ENCODE data around the gene PTPN3. TPM values are rescaled to one million over a fixed set of nuclear protein-coding genes. Genes with fewer than 3 reads are reported as not detected.

The PTPN3 gene
- total RNA-seq, 2 donors from 2014 or later = 2.7 to 4.6 TPM

DNA sequence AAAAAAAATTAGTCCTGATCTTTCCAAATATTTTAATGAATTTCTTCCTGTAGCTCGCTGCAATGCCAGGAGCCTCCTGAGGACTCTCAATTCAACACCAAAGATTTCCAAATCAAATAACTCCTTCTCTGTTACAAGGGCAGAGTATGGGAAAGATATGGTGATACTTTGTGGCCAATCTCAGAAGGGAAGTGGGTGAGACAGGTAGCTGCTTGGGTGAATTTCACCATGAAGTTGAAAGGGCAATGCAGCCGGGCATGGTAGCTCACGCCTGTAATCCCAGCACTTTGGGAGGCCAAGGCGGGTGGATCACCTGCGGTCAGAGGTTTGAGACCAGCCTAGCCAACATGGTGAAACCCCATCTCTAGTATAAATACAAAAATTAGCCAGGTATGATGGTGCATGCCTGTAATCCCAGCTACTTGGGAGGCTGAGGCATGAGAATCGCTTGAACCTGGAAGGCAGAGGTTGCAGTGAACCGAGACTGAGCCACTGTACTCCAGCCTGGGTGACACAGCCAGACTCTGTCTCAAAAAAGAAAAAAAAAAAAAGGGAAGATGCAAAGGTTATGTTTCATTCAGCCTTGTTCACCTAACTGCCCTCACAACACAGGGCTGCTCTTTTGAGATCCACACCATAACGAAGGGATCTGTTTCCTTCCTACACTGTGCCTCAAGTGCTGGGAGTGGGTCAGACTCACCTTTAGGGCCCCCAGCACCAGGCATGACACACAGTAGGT, 58.6 kb downstream of the PTPN3 start:
- H3K9me3 Mint-ChIP-seq = no peaks in the 10 kb centered on the region
- H3K4me1 Mint-ChIP-seq = no peaks in the 10 kb centered on the region
- no peak overlapping the region for H3K27ac Mint-ChIP-seq
- no peak overlapping the region for H3K27ac ChIP-seq (ENCODE audit: low read depth, low read length)
- DNase-seq = no peak
- 91 to 100% methylated on average over 3 to 8 of the region's 8 CpGs for WGBS, 2 experiments (ENCODE audit: insufficient coverage in 1 of 2, insufficient read length in 1 of 2)
- H3K27me3 ChIP-seq (ENCODE audit: control insufficient read depth, insufficient read depth, low read length, poor library complexity, severe bottlenecking) = no peaks in the 10 kb centered on the region
- TF ChIP-seq, protein P1, sequence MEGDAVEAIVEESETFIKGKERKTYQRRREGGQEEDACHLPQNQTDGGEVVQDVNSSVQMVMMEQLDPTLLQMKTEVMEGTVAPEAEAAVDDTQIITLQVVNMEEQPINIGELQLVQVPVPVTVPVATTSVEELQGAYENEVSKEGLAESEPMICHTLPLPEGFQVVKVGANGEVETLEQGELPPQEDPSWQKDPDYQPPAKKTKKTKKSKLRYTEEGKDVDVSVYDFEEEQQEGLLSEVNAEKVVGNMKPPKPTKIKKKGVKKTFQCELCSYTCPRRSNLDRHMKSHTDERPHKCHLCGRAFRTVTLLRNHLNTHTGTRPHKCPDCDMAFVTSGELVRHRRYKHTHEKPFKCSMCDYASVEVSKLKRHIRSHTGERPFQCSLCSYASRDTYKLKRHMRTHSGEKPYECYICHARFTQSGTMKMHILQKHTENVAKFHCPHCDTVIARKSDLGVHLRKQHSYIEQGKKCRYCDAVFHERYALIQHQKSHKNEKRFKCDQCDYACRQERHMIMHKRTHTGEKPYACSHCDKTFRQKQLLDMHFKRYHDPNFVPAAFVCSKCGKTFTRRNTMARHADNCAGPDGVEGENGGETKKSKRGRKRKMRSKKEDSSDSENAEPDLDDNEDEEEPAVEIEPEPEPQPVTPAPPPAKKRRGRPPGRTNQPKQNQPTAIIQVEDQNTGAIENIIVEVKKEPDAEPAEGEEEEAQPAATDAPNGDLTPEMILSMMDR (conservative IDR thresholded peaks at IDR 0.05) = no peak
- H3K4me1 ChIP-seq (ENCODE audit: control insufficient read depth, insufficient read depth, low read length) = no peaks in the 10 kb centered on the region
- no peaks in the 10 kb centered on the region for H3K36me3 Mint-ChIP-seq (ENCODE audit: low read depth)
- H3K9me3 ChIP-seq (ENCODE audit: control insufficient read depth, low read length) = no peaks in the 10 kb centered on the region
- no peaks in the 10 kb centered on the region for H3K27me3 Mint-ChIP-seq (ENCODE audit: insufficient read depth)
- no peak overlapping the region for H3K9ac ChIP-seq (ENCODE audit: extremely low read depth, low read length, poor library complexity, severe bottlenecking)
- no peak overlapping the region for H3K4me3 ChIP-seq (ENCODE audit: low read length)
- no peaks in the 10 kb centered on the region for H3K36me3 ChIP-seq (ENCODE audit: control insufficient read depth, insufficient read depth, low read length)
- H3K4me3 Mint-ChIP-seq = no peak overlapping the region

DNA sequence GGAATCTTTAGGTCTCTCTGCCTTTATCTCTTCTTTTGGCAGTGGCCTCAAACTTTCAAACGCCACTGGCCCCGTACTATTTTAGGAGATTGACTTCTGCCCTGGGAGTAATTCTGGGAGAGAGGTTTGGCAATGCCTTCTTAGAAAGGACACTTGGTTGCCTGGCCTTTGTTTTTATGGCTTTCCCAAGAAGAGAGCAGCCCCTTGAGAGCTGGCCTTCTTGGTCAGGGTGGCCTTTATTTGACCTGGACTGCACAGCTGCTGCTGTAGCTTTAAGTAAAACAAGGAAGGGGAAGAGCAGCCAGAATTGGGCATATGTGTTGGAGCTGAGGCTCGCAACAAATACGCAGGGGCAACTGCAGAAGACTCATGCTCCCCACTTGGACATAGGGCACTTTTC, 60.8 kb downstream of the PTPN3 start:
- Histone ChIP-seq H3K4me1 (ENCODE audit: control insufficient read depth, insufficient read depth, low read length) (no peaks in the 10 kb centered on the region), H3K4me3 (ENCODE audit: low read length) (no peak overlapping the region), H3K9me3 (ENCODE audit: control insufficient read depth, low read length) (no peaks in the 10 kb centered on the region), H3K27me3 (ENCODE audit: control insufficient read depth, insufficient read depth, low read length, poor library complexity, severe bottlenecking) (no peaks in the 10 kb centered on the region), H3K9ac (ENCODE audit: extremely low read depth, low read length, poor library complexity, severe bottlenecking) (no peak overlapping the region), H3K36me3 (ENCODE audit: control insufficient read depth, insufficient read depth, low read length) (no peaks in the 10 kb centered on the region), H3K27ac (ENCODE audit: low read depth, low read length) (no peak overlapping the region)
- Mint-ChIP-seq H3K27ac (no peak overlapping the region), H3K36me3 (ENCODE audit: low read depth) (no peaks in the 10 kb centered on the region), H3K4me3 (no peak overlapping the region), H3K4me1 (no peaks in the 10 kb centered on the region), H3K27me3 (ENCODE audit: insufficient read depth) (no peaks in the 10 kb centered on the region), H3K9me3 (no peaks in the 10 kb centered on the region)
- 92 to 100% methylated on average over 2 to 4 of the region's 4 CpGs for WGBS, 2 experiments (ENCODE audit: insufficient coverage in 1 of 2, insufficient read length in 1 of 2)
- TF ChIP-seq, protein P1 (conservative IDR thresholded peaks at IDR 0.05) = no peak
- DNase-seq = no peak

DNA sequence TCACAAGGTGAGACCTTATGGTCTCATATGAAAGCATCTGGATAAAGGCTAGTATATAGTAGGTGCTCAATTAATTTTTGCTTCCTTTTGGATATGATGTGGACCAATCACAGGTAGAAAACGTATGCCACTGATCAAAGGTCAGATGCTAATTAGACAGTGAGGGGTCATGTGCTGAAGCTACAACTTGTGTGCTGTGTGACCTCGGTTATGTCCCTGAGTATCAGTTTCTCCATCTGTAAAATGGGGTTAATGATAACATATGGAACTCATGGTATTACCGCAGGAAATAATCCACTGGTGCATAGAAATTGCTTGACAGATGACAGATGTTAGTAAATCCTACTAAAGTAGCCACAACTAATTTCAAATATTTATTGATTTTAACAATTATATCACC, 62.0 kb downstream of the PTPN3 start:
- Histone ChIP-seq H3K9me3 (ENCODE audit: control insufficient read depth, low read length) (no peaks in the 10 kb centered on the region), H3K4me1 (ENCODE audit: control insufficient read depth, insufficient read depth, low read length) (no peaks in the 10 kb centered on the region), H3K27ac (ENCODE audit: low read depth, low read length) (no peak overlapping the region), H3K9ac (ENCODE audit: extremely low read depth, low read length, poor library complexity, severe bottlenecking) (no peak overlapping the region), H3K4me3 (ENCODE audit: low read length) (no peak overlapping the region), H3K27me3 (ENCODE audit: control insufficient read depth, insufficient read depth, low read length, poor library complexity, severe bottlenecking) (no peaks in the 10 kb centered on the region), H3K36me3 (ENCODE audit: control insufficient read depth, insufficient read depth, low read length) (no peaks in the 10 kb centered on the region)
- no peak for DNase-seq
- H3K27ac Mint-ChIP-seq = no peak overlapping the region
- no peaks in the 10 kb centered on the region for H3K4me1 Mint-ChIP-seq
- no peaks in the 10 kb centered on the region for H3K36me3 Mint-ChIP-seq (ENCODE audit: low read depth)
- H3K4me3 Mint-ChIP-seq = no peak overlapping the region
- TF ChIP-seq, protein P1 (conservative IDR thresholded peaks at IDR 0.05) = no peak
- 77 to 91% methylated on average over 2 to 3 of the region's 3 CpGs for WGBS, 2 experiments (ENCODE audit: insufficient coverage in 1 of 2, insufficient read length in 1 of 2)
- H3K9me3 Mint-ChIP-seq = no peaks in the 10 kb centered on the region
- no peaks in the 10 kb centered on the region for H3K27me3 Mint-ChIP-seq (ENCODE audit: insufficient read depth)

Measured in endodermal cell (in vitro differentiated cells).